Measurements from ENCODE around the gene TNFRSF4. TPM values are rescaled to one million over a fixed set of nuclear protein-coding genes. Genes with fewer than 3 reads are reported as not detected.

Gene TNFRSF4
- total RNA-seq, 1 donor from 2014 or later: not detected

- no peak within 1 kb of the TSS for H3K9ac ChIP-seq
- H3K4me2 ChIP-seq: peak within 1 kb of the TSS; percentile 68
- Mint-ChIP-seq H3K4me3 (peak within 1 kb of the TSS; percentile 64), H3K4me1 (no peaks in the 10 kb centered on the region), H3K27ac (no peak within 1 kb of the TSS), H3K36me3 (no peaks in the 10 kb centered on the region), H3K27me3 (ENCODE audit: insufficient read depth, low read depth) (peaks cover 4% of the 10 kb centered on the region), H3K9me3 (no peaks in the 10 kb centered on the region)
- TF ChIP-seq EZH2phosphoT487 (IDR thresholded peaks at IDR 0.05): no peak
- TF ChIP-seq EZH2 (IDR thresholded peaks at IDR 0.05): peak; percentile 50
- no peaks in the 10 kb centered on the region for H3K79me2 ChIP-seq (ENCODE audit: low read depth)
- H4K20me1 ChIP-seq (ENCODE audit: low read depth): peaks cover 19% of the 10 kb centered on the region
- peak within 1 kb of the TSS; percentile 48 for H2AFZ ChIP-seq (replicated peaks)
- peak within 1 kb of the TSS; percentile 18 for H3K4me3 ChIP-seq
- peaks cover 30% of the 10 kb centered on the region for H3K27me3 ChIP-seq
- H3K4me1 ChIP-seq: peaks cover 5% of the 10 kb centered on the region
- peak; percentile 64 for DNase-seq (ENCODE audit: low spot score)
- H3K9me3 ChIP-seq (ENCODE audit: low read depth): no peaks in the 10 kb centered on the region
- no peak within 1 kb of the TSS for H3K27ac ChIP-seq
- peaks cover 12% of the 10 kb centered on the region for H3F3A ChIP-seq (ENCODE audit: low read depth)
- H3K36me3 ChIP-seq: no peaks in the 10 kb centered on the region
Measured at GRCh38 chr1:1246577-1247340, 32.8 kb upstream of the TNFRSF4 start, which contains the start of gene C1QTNF12. Gene C1QTNF12 (minus strand): TSS chr1:1246722. CDS start chr1:1246690, 32 bp downstream.

DNA sequence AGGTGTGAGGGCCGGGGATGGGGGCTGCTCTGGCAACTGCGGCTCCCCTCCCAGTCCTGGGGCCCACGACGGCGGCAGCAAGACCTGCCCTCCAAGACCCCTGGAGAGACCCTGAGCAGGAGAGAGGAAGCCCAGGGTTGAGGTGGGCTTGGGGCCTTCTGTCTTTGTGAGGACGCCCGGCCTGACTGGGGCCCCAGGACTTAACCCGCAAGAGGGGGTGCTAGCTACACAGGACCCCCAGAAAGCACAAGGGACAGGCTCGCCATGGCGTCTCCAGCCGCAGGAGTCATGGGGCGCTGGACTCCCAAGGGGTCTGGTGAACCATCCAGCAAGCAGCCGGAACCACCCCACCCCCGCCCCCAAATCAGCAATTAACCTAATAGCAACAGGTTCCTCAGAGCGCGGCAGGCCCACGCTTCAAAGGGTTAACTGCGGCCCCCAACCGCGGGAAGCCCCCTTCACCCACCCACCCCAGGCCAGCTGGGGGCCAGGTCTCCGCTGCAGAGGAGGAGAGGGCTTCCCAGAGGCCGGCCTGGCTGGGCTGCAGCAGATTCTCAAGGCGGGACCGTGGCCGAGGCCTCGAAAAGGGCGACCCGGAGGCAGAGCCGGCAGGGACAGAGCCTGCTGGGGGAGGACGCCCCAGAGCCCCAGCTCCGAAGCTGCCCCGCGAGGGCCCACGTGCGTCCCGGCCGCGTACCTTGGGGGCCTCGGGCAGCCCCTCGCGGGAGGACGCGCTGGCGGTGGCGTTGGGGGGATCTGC, 32.0 kb upstream of the TNFRSF4 start:
- no peaks in the 10 kb centered on the region for H3K9me3 Mint-ChIP-seq
- Histone ChIP-seq H3K36me3 (no peaks in the 10 kb centered on the region), H2AFZ (replicated peaks) (no peak overlapping the region), H3K27ac (no peak overlapping the region), H3K4me1 (peaks cover 5% of the 10 kb centered on the region), H3K4me2 (peak overlapping the region; percentile 68), H3K9ac (no peak overlapping the region), H3K4me3 (peak overlapping the region; percentile 18), H3K79me2 (ENCODE audit: low read depth) (no peaks in the 10 kb centered on the region), H3K27me3 (peaks cover 30% of the 10 kb centered on the region), H3F3A (ENCODE audit: low read depth) (peaks cover 12% of the 10 kb centered on the region), H4K20me1 (ENCODE audit: low read depth) (peaks cover 19% of the 10 kb centered on the region), H3K9me3 (ENCODE audit: low read depth) (no peaks in the 10 kb centered on the region)
- TF ChIP-seq EZH2phosphoT487 (IDR thresholded peaks at IDR 0.05) (no peak), EZH2 (IDR thresholded peaks at IDR 0.05) (no peak), CTCF (IDR thresholded peaks at IDR 0.05) (no peak)
- no peak overlapping the region for H3K27ac Mint-ChIP-seq
- no peaks in the 10 kb centered on the region for H3K36me3 Mint-ChIP-seq
- no peaks in the 10 kb centered on the region for H3K4me1 Mint-ChIP-seq
- no peak for DNase-seq (ENCODE audit: low spot score)
- H3K4me3 Mint-ChIP-seq: no peak overlapping the region
- peaks cover 4% of the 10 kb centered on the region for H3K27me3 Mint-ChIP-seq (ENCODE audit: insufficient read depth, low read depth)

GRCh38 chr1:1245178-1245816, 31.3 kb upstream of the TNFRSF4 start:
- H3F3A ChIP-seq (ENCODE audit: low read depth): peaks cover 5% of the 10 kb centered on the region
- H3K36me3 ChIP-seq: no peaks in the 10 kb centered on the region
- H3K36me3 Mint-ChIP-seq: no peaks in the 10 kb centered on the region
- H3K4me3 ChIP-seq: no peak overlapping the region
- H3K4me3 Mint-ChIP-seq: no peak overlapping the region
- TF ChIP-seq CTCF (IDR thresholded peaks at IDR 0.05) (no peak), EZH2phosphoT487 (IDR thresholded peaks at IDR 0.05) (no peak), EZH2 (IDR thresholded peaks at IDR 0.05) (no peak)
- H3K9me3 Mint-ChIP-seq: no peaks in the 10 kb centered on the region
- H3K27ac ChIP-seq: no peak overlapping the region
- H2AFZ ChIP-seq (replicated peaks): no peak overlapping the region
- peaks cover 5% of the 10 kb centered on the region for H3K4me1 ChIP-seq
- DNase-seq (ENCODE audit: low spot score): peak; percentile 31
- H3K79me2 ChIP-seq (ENCODE audit: low read depth): no peaks in the 10 kb centered on the region
- H3K9ac ChIP-seq: no peak overlapping the region
- H3K9me3 ChIP-seq (ENCODE audit: low read depth): no peaks in the 10 kb centered on the region
- H3K27me3 Mint-ChIP-seq (ENCODE audit: insufficient read depth, low read depth): peaks cover 4% of the 10 kb centered on the region
- H3K4me1 Mint-ChIP-seq: no peaks in the 10 kb centered on the region
- H3K4me2 ChIP-seq: no peak overlapping the region
- peaks cover 30% of the 10 kb centered on the region for H3K27me3 ChIP-seq
- H3K27ac Mint-ChIP-seq: no peak overlapping the region
- peaks cover 19% of the 10 kb centered on the region for H4K20me1 ChIP-seq (ENCODE audit: low read depth)
